Measurements from ENCODE around the gene SZT2.

The SZT2 gene

GRCh38 chr1:43451701-43452532, 62.2 kb downstream of the SZT2 start:
- ATAC-seq = no peak
- TF ChIP-seq TOX (CRISPR knock-in tag; IDR thresholded peaks at IDR 0.05; ENCODE audit: borderline replicate concordance) = no peak
- no peak for TF ChIP-seq ZNF70 (CRISPR knock-in tag; IDR thresholded peaks at IDR 0.05)
- no peak for TF ChIP-seq RARB (CRISPR knock-in tag; IDR thresholded peaks at IDR 0.05)
- no peak for TF ChIP-seq TCF4 (CRISPR knock-in tag; IDR thresholded peaks at IDR 0.05; ENCODE audit: borderline replicate concordance)
- TF ChIP-seq BACH2 (CRISPR knock-in tag; IDR thresholded peaks at IDR 0.05; ENCODE audit: borderline replicate concordance) = no peak
- TF ChIP-seq GLIS3 (CRISPR knock-in tag; IDR thresholded peaks at IDR 0.05) = no peak
- TF ChIP-seq ZFP30 (CRISPR knock-in tag; IDR thresholded peaks at IDR 0.05) = no peak
- TF ChIP-seq ZC3H10 (CRISPR knock-in tag; IDR thresholded peaks at IDR 0.05) = no peak
- TF ChIP-seq ESRRG (CRISPR knock-in tag; IDR thresholded peaks at IDR 0.05) = no peak
- TF ChIP-seq TSHZ2 (CRISPR knock-in tag; IDR thresholded peaks at IDR 0.05) = no peak
- TF ChIP-seq ZFP3 (CRISPR knock-in tag; IDR thresholded peaks at IDR 0.05) = no peak
- TF ChIP-seq ZNF565 (CRISPR knock-in tag; conservative IDR thresholded peaks at IDR 0.05; ENCODE audit: low read depth) = no peak
- TF ChIP-seq ARNTL (CRISPR knock-in tag; IDR thresholded peaks at IDR 0.05; ENCODE audit: borderline replicate concordance, low read depth) = no peak
- no peak for TF ChIP-seq CSDC2 (CRISPR knock-in tag; IDR thresholded peaks at IDR 0.05)
- no peak for TF ChIP-seq SNAI2 (CRISPR knock-in tag; IDR thresholded peaks at IDR 0.05)
- TF ChIP-seq ZNF8 (CRISPR knock-in tag; IDR thresholded peaks at IDR 0.05) = no peak
- no peak for TF ChIP-seq OSR1 (CRISPR knock-in tag; IDR thresholded peaks at IDR 0.05)
- no peak for TF ChIP-seq ISL1 (CRISPR knock-in tag; IDR thresholded peaks at IDR 0.05)

GRCh38 chr1:43452789-43453441, 63.2 kb downstream of the SZT2 start:
- ATAC-seq = peak; percentile 22
- TF ChIP-seq TCF4 (CRISPR knock-in tag; IDR thresholded peaks at IDR 0.05; ENCODE audit: borderline replicate concordance) (no peak), RARB (CRISPR knock-in tag; IDR thresholded peaks at IDR 0.05) (no peak), TSHZ2 (CRISPR knock-in tag; IDR thresholded peaks at IDR 0.05) (peak; percentile 28; the same call in 1 of the 2 replicates), TOX (CRISPR knock-in tag; IDR thresholded peaks at IDR 0.05; ENCODE audit: borderline replicate concordance) (no peak), ARNTL (CRISPR knock-in tag; IDR thresholded peaks at IDR 0.05; ENCODE audit: borderline replicate concordance, low read depth) (no peak), PPARA (CRISPR knock-in tag; IDR thresholded peaks at IDR 0.05; ENCODE audit: borderline replicate concordance) (no peak), CSRNP3 (CRISPR knock-in tag; IDR thresholded peaks at IDR 0.05) (no peak)

- ATAC-seq = peak; percentile 73
- TF ChIP-seq ISL1 (CRISPR knock-in tag; IDR thresholded peaks at IDR 0.05) (no peak), CSRNP3 (CRISPR knock-in tag; IDR thresholded peaks at IDR 0.05) (no peak), TCF4 (CRISPR knock-in tag; IDR thresholded peaks at IDR 0.05; ENCODE audit: borderline replicate concordance) (no peak), CREB5 (CRISPR knock-in tag; IDR thresholded peaks at IDR 0.05; ENCODE audit: low read depth) (no peak), ZNF565 (CRISPR knock-in tag; conservative IDR thresholded peaks at IDR 0.05; ENCODE audit: low read depth) (no peak), TOX (CRISPR knock-in tag; IDR thresholded peaks at IDR 0.05; ENCODE audit: borderline replicate concordance) (no peak), TSHZ2 (CRISPR knock-in tag; IDR thresholded peaks at IDR 0.05) (no peak), GLIS3 (CRISPR knock-in tag; IDR thresholded peaks at IDR 0.05) (no peak), ZFP30 (CRISPR knock-in tag; IDR thresholded peaks at IDR 0.05) (no peak)
Measured at GRCh38 chr1:43453442-43454269, 64.0 kb downstream of the SZT2 start, which contains the start of gene HYI. TSS of gene HYI (minus strand) at chr1:43453931. CDS start at chr1:43453793, 138 bp downstream.
